Measurements from ENCODE around the gene REC8.

Gene REC8

GRCh38 chr14:24164518-24164991, 7.3 kb upstream of the REC8 start:
- no peak for ATAC-seq (ENCODE audit: insufficient read depth, low read depth)
- H3K27ac ChIP-seq (ENCODE audit: low read length), result no peak overlapping the region
- H3K4me3 ChIP-seq (ENCODE audit: low read depth in 1 of 2, low read length in 2 of 2), result no peak overlapping the region
- no peak overlapping the region for H3K4me2 ChIP-seq (ENCODE audit: insufficient read depth, low read length)
- no peak for DNase-seq
- peaks cover 23% of the 10 kb centered on the region for H3K4me1 ChIP-seq (ENCODE audit: insufficient read depth, low read length)
- H4K20me1 ChIP-seq (ENCODE audit: insufficient read depth, low read length), result no peaks in the 10 kb centered on the region
- no peak overlapping the region for H2AFZ ChIP-seq (ENCODE audit: low read depth, low read length)
- H3K9ac ChIP-seq (ENCODE audit: low read depth, low read length), result no peak overlapping the region
- peaks cover 9% of the 10 kb centered on the region for H3K79me2 ChIP-seq (ENCODE audit: insufficient read depth, low read length)
- H3K27me3 ChIP-seq (ENCODE audit: insufficient read depth, low read length, poor library complexity), result no peaks in the 10 kb centered on the region
- peaks cover 55% of the 10 kb centered on the region for H3K36me3 ChIP-seq (ENCODE audit: insufficient read depth, low read length)
- no peaks in the 10 kb centered on the region for H3K9me3 ChIP-seq (ENCODE audit: insufficient read depth, low read length, severe bottlenecking)
- TF ChIP-seq CTCF (IDR thresholded peaks at IDR 0.05; ENCODE audit: borderline replicate concordance, extremely low read depth, low read length, poor library complexity, severe bottlenecking), result no peak
- TF ChIP-seq EZH2 (IDR thresholded peaks at IDR 0.05; ENCODE audit: borderline replicate concordance, low read depth, low read length, severe bottlenecking), result no peak

- Histone ChIP-seq H3K4me1 (ENCODE audit: insufficient read depth, low read length) (peaks cover 17% of the 10 kb centered on the region), H3K9me3 (ENCODE audit: insufficient read depth, low read length, severe bottlenecking) (no peaks in the 10 kb centered on the region), H3K4me3 (ENCODE audit: low read depth in 1 of 2, low read length in 2 of 2) (no peak overlapping the region), H3K27ac (ENCODE audit: low read length) (no peak overlapping the region), H3K36me3 (ENCODE audit: insufficient read depth, low read length) (peaks cover 42% of the 10 kb centered on the region), H4K20me1 (ENCODE audit: insufficient read depth, low read length) (no peaks in the 10 kb centered on the region), H2AFZ (ENCODE audit: low read depth, low read length) (no peak overlapping the region), H3K79me2 (ENCODE audit: insufficient read depth, low read length) (peaks cover 9% of the 10 kb centered on the region), H3K27me3 (ENCODE audit: insufficient read depth, low read length, poor library complexity) (no peaks in the 10 kb centered on the region), H3K4me2 (ENCODE audit: insufficient read depth, low read length) (no peak overlapping the region), H3K9ac (ENCODE audit: low read depth, low read length) (no peak overlapping the region)
- TF ChIP-seq EZH2 (IDR thresholded peaks at IDR 0.05; ENCODE audit: borderline replicate concordance, low read depth, low read length, severe bottlenecking) (no peak), CTCF (IDR thresholded peaks at IDR 0.05; ENCODE audit: borderline replicate concordance, extremely low read depth, low read length, poor library complexity, severe bottlenecking) (no peak)
- ATAC-seq (ENCODE audit: insufficient read depth, low read depth) (no peak), DNase-seq (no peak)
Measured at GRCh38 chr14:24165785-24166184, 6.1 kb upstream of the REC8 start.

GRCh38 chr14:24167469-24168114, 4.3 kb upstream of the REC8 start:
- H3K4me1 ChIP-seq (ENCODE audit: insufficient read depth, low read length), result 0 out of 2 replicates have a peak, but pooled peaks cover 2% of the 10 kb centered on the region
- no peaks in the 10 kb centered on the region for H4K20me1 ChIP-seq (ENCODE audit: insufficient read depth, low read length)
- ATAC-seq (ENCODE audit: insufficient read depth, low read depth), result no peak
- TF ChIP-seq EZH2 (IDR thresholded peaks at IDR 0.05; ENCODE audit: borderline replicate concordance, low read depth, low read length, severe bottlenecking) (no peak), CTCF (IDR thresholded peaks at IDR 0.05; ENCODE audit: borderline replicate concordance, extremely low read depth, low read length, poor library complexity, severe bottlenecking) (no peak)
- no peak overlapping the region for H2AFZ ChIP-seq (ENCODE audit: low read depth, low read length)
- no peak overlapping the region for H3K4me3 ChIP-seq (ENCODE audit: low read depth in 1 of 2, low read length in 2 of 2)
- no peaks in the 10 kb centered on the region for H3K79me2 ChIP-seq (ENCODE audit: insufficient read depth, low read length)
- H3K9me3 ChIP-seq (ENCODE audit: insufficient read depth, low read length, severe bottlenecking), result no peaks in the 10 kb centered on the region
- no peak overlapping the region for H3K27ac ChIP-seq (ENCODE audit: low read length)
- H3K9ac ChIP-seq (ENCODE audit: low read depth, low read length), result no peak overlapping the region
- H3K4me2 ChIP-seq (ENCODE audit: insufficient read depth, low read length), result no peak overlapping the region
- no peak for DNase-seq
- H3K27me3 ChIP-seq (ENCODE audit: insufficient read depth, low read length, poor library complexity), result no peaks in the 10 kb centered on the region
- peaks cover 36% of the 10 kb centered on the region for H3K36me3 ChIP-seq (ENCODE audit: insufficient read depth, low read length)

All from DND-41 (cell line).